OCI-LY1 (cell line): ENCODE measurements around the gene SH3RF3.

Source experiments
- H2AFZ ChIP-seq: fragments of 200-600 bp; sonication (generic), shearing (Covaris generic); 2 replicates; pipeline ENCODE4 v1.6.0; 2014; ENCODE audit warnings: antibody characterized with exemption, mild to moderate bottlenecking, low read length
- H3F3A ChIP-seq: fragments of 200-600 bp; sonication (generic), shearing (Covaris generic); 2 replicates; pipeline ENCODE4 v1.6.0; 2014; ENCODE audit warnings: mild to moderate bottlenecking, antibody characterized with exemption, low read length, moderate library complexity; ENCODE audit not compliant: insufficient read depth
- H3K27ac ChIP-seq: fragments of 200-600 bp; sonication (generic); 2 replicates; pipeline ENCODE4 v1.5.1; 2014; ENCODE audit warnings: low read length, mixed run types, mild to moderate bottlenecking, low read depth; ENCODE audit not compliant: poor library complexity, severe bottlenecking
- H3K27me3 ChIP-seq: fragments of 200-600 bp; sonication (generic); 2 replicates; pipeline ENCODE4 v1.6.0; 2014; ENCODE audit warnings: antibody characterized with exemption, mild to moderate bottlenecking, low read length, moderate library complexity; ENCODE audit not compliant: insufficient read depth
- H3K36me3 ChIP-seq: fragments of 200-600 bp; sonication (generic); 2 replicates; pipeline ENCODE4 v1.6.1; 2014; ENCODE audit warnings: mild to moderate bottlenecking, antibody characterized with exemption, low read length, moderate library complexity, mixed read lengths; ENCODE audit not compliant: insufficient read depth
- H3K4me1 ChIP-seq: fragments of 200-600 bp; sonication (generic); 2 replicates; pipeline ENCODE4 v1.5.1; 2014; ENCODE audit warnings: mild to moderate bottlenecking, low read length, moderate library complexity; ENCODE audit not compliant: insufficient read depth, severe bottlenecking
- H3K4me2 ChIP-seq: fragments of 200-600 bp; sonication (generic), shearing (Covaris generic); 2 replicates; pipeline ENCODE4 v1.6.1; 2014; ENCODE audit warnings: low read length
- H3K4me3 ChIP-seq: fragments of 200-600 bp; sonication (generic); 2 replicates; pipeline ENCODE4 v1.5.1; 2014; ENCODE audit warnings: low read length, low read depth, mild to moderate bottlenecking, mixed read lengths; ENCODE audit not compliant: poor library complexity, severe bottlenecking
- H3K79me2 ChIP-seq: fragments of 200-600 bp; shearing (Covaris generic); 2 replicates; pipeline ENCODE4 v1.6.1; 2016; ENCODE audit warnings: mixed run types, low read length, mixed read lengths; ENCODE audit not compliant: insufficient read depth
- H3K9ac ChIP-seq: fragments of 200-600 bp; sonication (generic), shearing (Covaris generic); 2 replicates; pipeline ENCODE4 v1.6.1; 2014; ENCODE audit warnings: mild to moderate bottlenecking, low read length, mixed read lengths
- H3K9me2 ChIP-seq: fragments of 200-600 bp; sonication (generic), shearing (Covaris generic); 2 replicates; pipeline ENCODE4 v1.6.1; 2014; ENCODE audit warnings: low read depth, mild to moderate bottlenecking, low read length, mixed read lengths
- H3K9me3 ChIP-seq: fragments of 200-600 bp; shearing (Covaris generic); 2 replicates; pipeline ENCODE4 v1.6.1; 2014; ENCODE audit warnings: low read length, mixed read lengths
- H4K20me1 ChIP-seq: fragments of 200-600 bp; sonication (generic), shearing (Covaris generic); 2 replicates; pipeline ENCODE4 v1.6.0; 2016; ENCODE audit warnings: mild to moderate bottlenecking, low read length; ENCODE audit not compliant: insufficient read depth
- EZH2 ChIP-seq: fragments of 200-600 bp; sonication (generic), shearing (Covaris generic); IDR thresholded peaks from 2 replicates; pipeline ENCODE4 v1.8.0; 2017; ENCODE audit warnings: borderline replicate concordance, mixed run types, mild to moderate bottlenecking, antibody characterized with exemption, low read length, moderate library complexity, mixed read lengths
- TF ChIP-seq, protein P1 (sequence below): fragments of 200-600 bp; sonication (generic), shearing (Covaris generic); IDR thresholded peaks from 2 replicates; pipeline ENCODE4 v1.5.1; 2017; ENCODE audit warnings: mild to moderate bottlenecking, antibody characterized with exemption, low read length, moderate library complexity, mixed read lengths

SH3RF3 gene

DNA sequence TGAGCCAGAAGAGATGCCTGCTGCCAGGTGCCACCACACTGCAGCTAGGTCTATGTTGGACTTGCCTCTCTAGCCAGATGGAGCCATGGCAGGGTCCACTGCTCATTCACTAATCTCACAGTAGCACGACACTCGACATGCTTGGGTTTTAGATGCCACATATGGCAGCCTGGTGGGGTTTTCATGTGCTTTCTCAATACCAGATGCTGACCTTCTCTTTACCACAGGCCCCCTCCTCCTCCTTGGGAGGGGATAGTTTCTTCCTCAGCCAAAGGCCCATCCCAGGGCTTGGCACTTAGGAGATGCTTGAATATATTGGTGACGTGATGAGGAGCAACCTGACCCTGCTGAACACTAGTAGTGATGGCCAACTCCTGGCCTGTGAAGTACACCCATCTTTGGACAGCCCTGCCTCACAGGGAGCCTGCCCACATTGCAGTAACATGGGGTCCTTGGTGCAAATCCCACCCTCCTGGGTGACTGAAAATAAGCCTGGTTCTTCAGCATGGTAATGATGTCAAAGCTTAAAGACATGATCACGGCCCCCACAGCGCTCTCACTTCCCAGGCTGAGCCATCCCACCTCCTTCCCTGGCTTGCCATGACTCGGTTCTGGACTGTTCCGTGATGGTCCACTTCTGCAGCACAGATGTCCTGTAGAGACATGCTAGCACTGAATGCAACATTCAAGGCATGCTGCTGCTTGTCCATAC lies 227.5 kb downstream of the SH3RF3 start:
- no peak for TF ChIP-seq EZH2
- TF ChIP-seq, protein P1, sequence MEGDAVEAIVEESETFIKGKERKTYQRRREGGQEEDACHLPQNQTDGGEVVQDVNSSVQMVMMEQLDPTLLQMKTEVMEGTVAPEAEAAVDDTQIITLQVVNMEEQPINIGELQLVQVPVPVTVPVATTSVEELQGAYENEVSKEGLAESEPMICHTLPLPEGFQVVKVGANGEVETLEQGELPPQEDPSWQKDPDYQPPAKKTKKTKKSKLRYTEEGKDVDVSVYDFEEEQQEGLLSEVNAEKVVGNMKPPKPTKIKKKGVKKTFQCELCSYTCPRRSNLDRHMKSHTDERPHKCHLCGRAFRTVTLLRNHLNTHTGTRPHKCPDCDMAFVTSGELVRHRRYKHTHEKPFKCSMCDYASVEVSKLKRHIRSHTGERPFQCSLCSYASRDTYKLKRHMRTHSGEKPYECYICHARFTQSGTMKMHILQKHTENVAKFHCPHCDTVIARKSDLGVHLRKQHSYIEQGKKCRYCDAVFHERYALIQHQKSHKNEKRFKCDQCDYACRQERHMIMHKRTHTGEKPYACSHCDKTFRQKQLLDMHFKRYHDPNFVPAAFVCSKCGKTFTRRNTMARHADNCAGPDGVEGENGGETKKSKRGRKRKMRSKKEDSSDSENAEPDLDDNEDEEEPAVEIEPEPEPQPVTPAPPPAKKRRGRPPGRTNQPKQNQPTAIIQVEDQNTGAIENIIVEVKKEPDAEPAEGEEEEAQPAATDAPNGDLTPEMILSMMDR = no peak
- H4K20me1 ChIP-seq = no peaks in the 10 kb centered on the region
- no peaks in the 10 kb centered on the region for H3F3A ChIP-seq

DNA sequence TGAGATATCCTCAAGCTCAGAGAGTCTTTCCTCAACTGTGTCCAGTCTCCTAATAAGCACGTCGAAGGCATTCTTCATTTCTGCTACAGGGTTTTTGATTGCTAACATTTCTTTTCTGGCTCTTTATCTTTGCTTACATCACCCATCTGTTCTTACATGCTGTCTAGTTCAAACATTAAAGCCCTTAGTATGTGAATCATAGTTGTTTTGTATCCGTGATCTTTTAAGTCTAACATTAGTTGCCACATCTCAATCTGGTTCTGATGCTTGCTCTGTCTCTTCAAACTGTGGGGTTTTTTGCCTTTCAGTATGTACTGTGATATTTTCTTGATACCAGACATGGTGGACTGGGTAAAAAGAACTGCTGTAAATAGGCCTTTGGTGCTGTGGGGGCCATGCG lies 235.2 kb downstream of the SH3RF3 start:
- TF ChIP-seq EZH2 = no peak
- TF ChIP-seq, protein P1 = no peak
- H3K79me2 ChIP-seq = no peaks in the 10 kb centered on the region
- H3K4me1 ChIP-seq = no peaks in the 10 kb centered on the region
- no peaks in the 10 kb centered on the region for H3F3A ChIP-seq
- no peak overlapping the region for H3K9ac ChIP-seq
- no peaks in the 10 kb centered on the region for H4K20me1 ChIP-seq
- no peak overlapping the region for H2AFZ ChIP-seq
- H3K4me2 ChIP-seq = no peak overlapping the region
- no peaks in the 10 kb centered on the region for H3K9me3 ChIP-seq
- H3K4me3 ChIP-seq = no peak overlapping the region
- no peaks in the 10 kb centered on the region for H3K9me2 ChIP-seq
- no peaks in the 10 kb centered on the region for H3K36me3 ChIP-seq
- no peaks in the 10 kb centered on the region for H3K27me3 ChIP-seq
- no peak overlapping the region for H3K27ac ChIP-seq

More for the DNA sequence above, 227.5 kb downstream of the SH3RF3 start:
- Histone ChIP-seq H3K9me3 (no peaks in the 10 kb centered on the region), H3K9ac (no peak overlapping the region), H2AFZ (no peak overlapping the region), H3K4me3 (no peak overlapping the region), H3K4me2 (no peak overlapping the region), H3K79me2 (no peaks in the 10 kb centered on the region), H3K27ac (no peak overlapping the region), H3K27me3 (no peaks in the 10 kb centered on the region), H3K36me3 (no peaks in the 10 kb centered on the region), H3K4me1 (no peaks in the 10 kb centered on the region), H3K9me2 (no peaks in the 10 kb centered on the region)

DNA sequence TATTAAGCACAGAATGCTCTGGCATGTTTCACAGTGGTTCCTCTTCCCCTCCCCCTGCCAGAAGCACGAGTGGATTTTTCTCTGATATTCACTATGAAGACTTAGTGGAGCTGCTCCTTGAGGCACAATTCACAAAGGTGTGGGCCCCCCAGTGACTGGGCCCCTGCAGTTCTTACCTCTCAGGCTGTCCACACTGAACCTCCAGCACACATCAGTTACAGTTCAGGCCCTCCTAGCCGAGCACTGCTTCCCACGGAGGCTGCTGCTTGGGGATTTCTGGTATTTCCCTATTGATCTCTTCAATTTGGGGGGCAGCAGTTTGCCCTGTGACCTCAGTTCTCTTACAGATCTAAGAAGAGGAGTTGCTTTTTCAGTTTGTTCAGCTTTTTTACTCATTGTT lies 236.1 kb downstream of the SH3RF3 start:
- no peak overlapping the region for H3K4me2 ChIP-seq
- H3K4me3 ChIP-seq = no peak overlapping the region
- no peaks in the 10 kb centered on the region for H3K4me1 ChIP-seq
- H3K9ac ChIP-seq = no peak overlapping the region
- no peak for TF ChIP-seq EZH2
- TF ChIP-seq, protein P1 = no peak
- no peaks in the 10 kb centered on the region for H4K20me1 ChIP-seq
- no peaks in the 10 kb centered on the region for H3K36me3 ChIP-seq
- no peaks in the 10 kb centered on the region for H3K79me2 ChIP-seq
- no peaks in the 10 kb centered on the region for H3K9me3 ChIP-seq
- no peak overlapping the region for H3K27ac ChIP-seq
- no peaks in the 10 kb centered on the region for H3K27me3 ChIP-seq
- H3K9me2 ChIP-seq = no peaks in the 10 kb centered on the region
- no peak overlapping the region for H2AFZ ChIP-seq
- no peaks in the 10 kb centered on the region for H3F3A ChIP-seq
